ENCODE measurements around the gene ALDH3B1.

ALDH3B1 gene

GRCh38 chr11:68026391-68027105 lies 16.4 kb downstream of the ALDH3B1 start:
- no peak for DNase-seq (ENCODE audit: low read depth, low spot score)
- H3K4me3 ChIP-seq (ENCODE audit: low read depth, low read length), result no peak overlapping the region
- in situ Hi-C loops (cut with HindIII; ENCODE audit: low sequenced_read_pairs), result no loop called here
- TF ChIP-seq, protein P1, sequence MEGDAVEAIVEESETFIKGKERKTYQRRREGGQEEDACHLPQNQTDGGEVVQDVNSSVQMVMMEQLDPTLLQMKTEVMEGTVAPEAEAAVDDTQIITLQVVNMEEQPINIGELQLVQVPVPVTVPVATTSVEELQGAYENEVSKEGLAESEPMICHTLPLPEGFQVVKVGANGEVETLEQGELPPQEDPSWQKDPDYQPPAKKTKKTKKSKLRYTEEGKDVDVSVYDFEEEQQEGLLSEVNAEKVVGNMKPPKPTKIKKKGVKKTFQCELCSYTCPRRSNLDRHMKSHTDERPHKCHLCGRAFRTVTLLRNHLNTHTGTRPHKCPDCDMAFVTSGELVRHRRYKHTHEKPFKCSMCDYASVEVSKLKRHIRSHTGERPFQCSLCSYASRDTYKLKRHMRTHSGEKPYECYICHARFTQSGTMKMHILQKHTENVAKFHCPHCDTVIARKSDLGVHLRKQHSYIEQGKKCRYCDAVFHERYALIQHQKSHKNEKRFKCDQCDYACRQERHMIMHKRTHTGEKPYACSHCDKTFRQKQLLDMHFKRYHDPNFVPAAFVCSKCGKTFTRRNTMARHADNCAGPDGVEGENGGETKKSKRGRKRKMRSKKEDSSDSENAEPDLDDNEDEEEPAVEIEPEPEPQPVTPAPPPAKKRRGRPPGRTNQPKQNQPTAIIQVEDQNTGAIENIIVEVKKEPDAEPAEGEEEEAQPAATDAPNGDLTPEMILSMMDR (IDR thresholded peaks at IDR 0.05; ENCODE audit: low read depth, low read length), result no peak

- no peak for DNase-seq (ENCODE audit: low read depth, low spot score)
- H3K4me3 ChIP-seq (ENCODE audit: low read depth, low read length), result no peak overlapping the region
- TF ChIP-seq, protein P1 (IDR thresholded peaks at IDR 0.05; ENCODE audit: low read depth, low read length), result no peak
- in situ Hi-C loops (cut with HindIII; ENCODE audit: low sequenced_read_pairs), result no loop called here
These were observed 17.5 kb downstream of the ALDH3B1 start for GRCh38 chr11:68027667-68028066.

DNA sequence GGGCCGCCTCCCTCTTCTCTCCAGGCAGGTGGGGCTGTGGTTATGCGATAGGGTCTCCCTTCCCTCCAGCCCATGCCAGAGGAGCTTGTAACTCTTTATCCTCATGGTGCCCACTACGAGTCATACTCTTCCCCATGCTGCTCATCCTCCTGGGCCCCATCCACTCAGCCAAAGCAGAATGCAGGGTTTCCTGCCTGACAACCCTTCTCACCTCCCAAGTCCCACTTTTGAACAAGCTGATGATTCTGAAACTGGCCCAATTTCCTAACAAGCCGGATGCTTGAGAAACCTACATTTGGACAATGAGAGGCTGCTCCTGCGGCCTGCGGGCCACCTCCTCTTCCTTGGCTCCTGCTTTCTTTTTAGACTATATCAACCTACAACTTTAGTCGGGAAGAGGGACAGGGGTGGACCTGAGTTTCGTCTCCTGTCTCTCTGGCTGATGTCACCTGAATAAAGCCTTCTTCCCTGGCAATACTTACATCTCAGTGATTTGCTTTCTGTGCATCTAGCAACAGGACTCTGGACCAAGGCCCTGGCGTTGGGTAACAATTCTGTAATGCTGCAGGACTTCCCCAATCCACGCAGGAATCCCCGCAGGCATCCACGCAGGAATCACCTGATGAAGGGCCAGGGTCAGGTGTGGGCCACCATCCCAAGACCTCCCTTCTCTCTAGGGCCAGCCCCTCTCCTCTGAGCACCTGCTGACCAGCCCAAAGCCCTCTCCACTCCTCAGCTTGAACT lies 18.8 kb downstream of the ALDH3B1 start:
- in situ Hi-C loops (cut with HindIII; ENCODE audit: low sequenced_read_pairs), result no loop called here
- TF ChIP-seq, protein P1 (IDR thresholded peaks at IDR 0.05; ENCODE audit: low read depth, low read length), result no peak
- no peak for DNase-seq (ENCODE audit: low read depth, low spot score)
- H3K4me3 ChIP-seq (ENCODE audit: low read depth, low read length), result no peak overlapping the region

- DNase-seq (ENCODE audit: low read depth, low spot score), result peak; percentile 100
- TF ChIP-seq, protein P1 (IDR thresholded peaks at IDR 0.05; ENCODE audit: low read depth, low read length), result no peak
- H3K4me3 ChIP-seq (ENCODE audit: low read depth, low read length), result peak within 1 kb of the TSS; percentile 85
- in situ Hi-C loops (cut with HindIII; ENCODE audit: low sequenced_read_pairs), result no loop called here
These were observed 20.4 kb downstream of the ALDH3B1 start, which contains the start of gene NDUFS8 for GRCh38 chr11:68030318-68031143. Gene NDUFS8, plus strand, starts transcription at chr11:68030681. Its CDS starts 1,471 bp downstream, at chr11:68032152.

DNA sequence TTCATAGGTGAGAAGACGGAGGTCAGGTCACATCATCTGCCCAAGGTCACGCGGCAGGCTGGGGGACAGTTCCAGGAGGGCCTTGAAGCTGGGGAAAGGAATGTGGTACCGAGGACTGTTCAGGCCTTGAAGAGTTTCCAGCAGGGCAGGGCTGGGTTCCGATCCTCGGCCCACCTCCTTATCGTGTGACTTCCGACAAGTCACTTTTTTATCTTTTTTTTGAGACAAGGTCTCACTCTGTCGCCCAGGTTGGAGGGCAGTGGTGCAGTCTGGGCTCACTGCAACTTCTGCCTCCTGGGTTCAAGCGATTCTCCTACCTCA lies 21.0 kb downstream of the ALDH3B1 start:
- in situ Hi-C loops (cut with HindIII; ENCODE audit: low sequenced_read_pairs), result no loop called here
- H3K4me3 ChIP-seq (ENCODE audit: low read depth, low read length), result peak overlapping the region; percentile 85
- no peak for DNase-seq (ENCODE audit: low read depth, low spot score)
- TF ChIP-seq, protein P1 (IDR thresholded peaks at IDR 0.05; ENCODE audit: low read depth, low read length), result no peak

GRCh38 chr11:68032003-68032402 lies 21.9 kb downstream of the ALDH3B1 start:
- TF ChIP-seq, protein P1 (IDR thresholded peaks at IDR 0.05; ENCODE audit: low read depth, low read length), result no peak
- H3K4me3 ChIP-seq (ENCODE audit: low read depth, low read length), result no peak overlapping the region
- in situ Hi-C loops (cut with HindIII; ENCODE audit: low sequenced_read_pairs), result no loop called here
- no peak for DNase-seq (ENCODE audit: low read depth, low spot score)
